Embryonic facial prominence (tissue), 1 donor: Measurements from ENCODE around the gene GRIK3.

ENCODE experiments used
- DNase-seq: peaks from one replicate; pipeline ENCODE4 v3.0.0-alpha.2; 2016; ENCODE audit errors: extremely low spot score

GRIK3 gene

DNA sequence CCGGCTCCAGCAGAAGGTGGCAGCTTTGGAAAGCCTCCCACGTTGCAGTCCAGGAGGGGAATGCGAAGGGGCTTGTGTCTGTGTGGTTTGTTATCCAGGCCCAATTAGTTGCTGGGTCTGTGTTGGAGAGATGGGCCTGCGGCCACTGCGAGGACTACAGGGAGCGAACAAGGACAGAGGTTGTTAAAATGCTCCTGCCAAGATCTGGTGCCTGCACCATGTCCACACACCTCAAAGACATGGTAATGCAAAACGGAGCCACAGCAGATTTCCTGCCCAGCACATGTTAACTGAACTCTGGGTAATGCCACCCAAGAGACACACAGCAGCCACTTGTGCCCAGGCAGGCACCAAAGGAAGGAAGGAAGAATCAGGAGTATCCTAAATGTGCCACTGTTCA, 18.6 kb downstream of the GRIK3 start:
- DNase-seq = no peak

GRCh38 chr1:37012226-37012625, 22.1 kb downstream of the GRIK3 start:
- no peak for DNase-seq

GRCh38 chr1:37010011-37010410, 24.3 kb downstream of the GRIK3 start:
- DNase-seq = no peak

DNA sequence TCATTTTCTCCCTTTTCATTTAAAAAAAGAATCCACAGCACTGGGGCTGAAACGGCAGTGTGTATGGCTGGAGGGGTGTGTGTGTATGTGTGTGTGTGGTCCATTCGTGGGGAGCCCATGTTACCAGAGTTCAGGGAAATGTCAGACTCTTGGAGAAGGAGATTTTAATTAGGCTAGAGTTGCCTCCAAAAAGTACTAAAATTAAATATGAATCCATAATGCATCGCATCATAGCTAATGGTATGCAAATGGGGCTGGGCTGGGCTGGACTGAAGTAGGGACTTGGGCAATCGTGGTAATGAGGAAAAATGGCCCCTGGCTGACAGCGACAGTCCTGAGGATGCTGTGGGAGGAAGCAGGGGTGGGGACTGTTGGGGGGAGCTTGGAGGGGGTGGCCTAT, 24.8 kb downstream of the GRIK3 start:
- no peak for DNase-seq

- no peak for DNase-seq
Measured at GRCh38 chr1:37006132-37006868, 28.0 kb downstream of the GRIK3 start.

- DNase-seq = no peak
Measured at GRCh38 chr1:37002898-37003297, 31.4 kb downstream of the GRIK3 start.

- DNase-seq = no peak
Measured at GRCh38 chr1:37001703-37002102, 32.6 kb downstream of the GRIK3 start.

- no peak for DNase-seq
Measured at GRCh38 chr1:36996106-36996505, 38.2 kb downstream of the GRIK3 start.

- DNase-seq = no peak
Measured at GRCh38 chr1:36994868-36995267, 39.4 kb downstream of the GRIK3 start.

DNA sequence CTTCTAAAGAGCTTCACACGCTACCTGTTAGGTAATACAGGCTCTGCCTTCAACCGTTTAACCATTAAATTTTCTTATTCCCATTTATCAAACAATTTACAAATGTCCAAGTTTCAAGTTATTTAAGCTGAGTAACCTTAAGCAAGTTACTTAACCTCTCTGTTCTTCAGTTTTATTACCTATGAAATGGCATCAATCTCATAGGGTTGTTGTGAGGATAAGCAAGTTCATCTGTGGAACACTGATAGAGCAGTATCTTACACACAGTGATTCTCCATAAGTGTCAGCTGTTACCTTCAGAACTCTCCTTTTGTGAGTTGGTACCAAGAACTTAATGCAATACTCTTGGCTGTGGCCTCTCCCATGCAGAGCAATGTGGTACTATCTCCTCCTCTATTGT, 40.0 kb downstream of the GRIK3 start:
- no peak for DNase-seq

- DNase-seq = no peak
Measured at GRCh38 chr1:36992139-36992943, 42.0 kb downstream of the GRIK3 start.

DNA sequence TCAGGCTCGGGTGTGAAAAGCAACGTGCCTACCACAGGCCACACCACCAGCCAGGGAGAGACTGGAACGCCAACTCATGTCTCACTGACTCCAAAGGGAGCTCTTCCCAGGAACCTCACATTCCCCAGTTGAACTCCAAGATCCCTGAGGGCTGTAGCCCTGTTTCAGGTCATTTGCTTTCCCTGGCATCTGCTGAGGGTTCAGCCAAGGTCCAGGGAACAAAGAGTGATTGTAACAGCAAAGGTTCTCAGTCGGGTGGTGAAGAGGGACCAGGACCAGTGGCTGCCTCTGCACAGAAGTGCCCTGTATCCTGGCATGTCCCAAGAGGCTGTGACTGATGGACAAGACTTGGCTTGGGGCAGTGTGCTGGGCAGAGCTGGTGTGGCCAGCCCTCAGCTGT, 42.8 kb downstream of the GRIK3 start:
- no peak for DNase-seq

- DNase-seq = no peak
Measured at GRCh38 chr1:36990928-36991327, 43.4 kb downstream of the GRIK3 start.

DNA sequence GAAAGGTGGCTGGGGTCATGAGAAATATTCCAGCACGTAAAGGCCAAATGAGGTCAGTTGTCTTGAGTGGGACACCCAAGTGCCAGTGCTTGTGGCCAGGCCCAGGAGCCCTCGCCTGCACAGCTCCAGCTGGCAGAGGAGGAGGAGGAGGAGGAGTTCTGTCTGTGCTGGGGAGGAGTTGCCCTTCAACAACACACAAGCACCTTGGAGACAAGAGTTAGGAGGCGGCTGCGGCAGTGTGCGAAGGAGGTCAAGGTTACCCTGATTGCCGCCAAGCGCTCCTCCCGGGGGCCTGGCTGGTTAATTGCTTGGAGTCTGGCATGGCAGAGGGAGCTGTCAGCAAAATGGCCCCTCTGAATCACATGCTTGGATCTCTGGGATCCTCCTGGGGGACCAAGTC, 45.1 kb downstream of the GRIK3 start:
- DNase-seq = no peak

DNA sequence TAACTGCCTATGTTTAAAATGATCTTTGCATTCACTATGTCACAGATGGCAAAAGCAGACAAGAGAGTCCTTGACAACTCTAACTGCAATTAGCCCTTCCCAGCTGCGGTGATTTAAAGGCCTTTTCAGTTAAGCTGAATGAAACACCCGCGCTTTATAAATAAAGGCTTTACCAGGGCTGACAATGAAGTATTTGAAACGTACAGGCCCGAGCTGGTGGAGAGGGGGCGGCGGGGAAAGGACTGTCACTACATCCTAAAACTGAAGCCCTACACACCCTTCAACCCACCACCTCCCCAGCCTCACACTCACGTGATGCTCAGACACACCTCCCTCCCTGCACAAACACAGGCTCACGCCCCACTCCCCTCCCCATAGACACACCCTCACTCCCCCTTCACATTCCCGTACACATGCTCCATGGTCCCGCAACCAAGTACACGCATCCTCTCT, 45.5 kb downstream of the GRIK3 start:
- no peak for DNase-seq

GRCh38 chr1:36988321-36988720, 46.0 kb downstream of the GRIK3 start:
- no peak for DNase-seq

DNA sequence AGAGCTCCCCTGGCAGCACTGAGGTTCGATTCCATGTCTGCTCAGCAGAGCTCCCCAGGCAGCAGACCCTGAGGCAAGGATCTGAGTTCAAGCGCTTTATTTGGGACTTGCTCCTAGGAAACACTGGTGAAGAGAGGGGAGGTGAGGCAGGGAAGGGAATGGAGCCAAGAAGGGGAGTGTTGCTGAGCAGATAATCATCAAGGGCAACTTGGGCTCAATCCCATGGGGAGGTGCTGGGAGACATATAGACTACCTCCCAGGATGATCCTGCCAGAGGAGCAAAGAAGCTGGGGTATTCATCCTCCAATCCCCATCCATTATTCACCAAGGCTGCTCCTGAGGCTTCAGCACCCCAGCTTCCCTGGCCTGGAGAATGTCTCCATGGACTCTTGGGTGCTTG, 47.0 kb downstream of the GRIK3 start:
- DNase-seq = no peak

DNA sequence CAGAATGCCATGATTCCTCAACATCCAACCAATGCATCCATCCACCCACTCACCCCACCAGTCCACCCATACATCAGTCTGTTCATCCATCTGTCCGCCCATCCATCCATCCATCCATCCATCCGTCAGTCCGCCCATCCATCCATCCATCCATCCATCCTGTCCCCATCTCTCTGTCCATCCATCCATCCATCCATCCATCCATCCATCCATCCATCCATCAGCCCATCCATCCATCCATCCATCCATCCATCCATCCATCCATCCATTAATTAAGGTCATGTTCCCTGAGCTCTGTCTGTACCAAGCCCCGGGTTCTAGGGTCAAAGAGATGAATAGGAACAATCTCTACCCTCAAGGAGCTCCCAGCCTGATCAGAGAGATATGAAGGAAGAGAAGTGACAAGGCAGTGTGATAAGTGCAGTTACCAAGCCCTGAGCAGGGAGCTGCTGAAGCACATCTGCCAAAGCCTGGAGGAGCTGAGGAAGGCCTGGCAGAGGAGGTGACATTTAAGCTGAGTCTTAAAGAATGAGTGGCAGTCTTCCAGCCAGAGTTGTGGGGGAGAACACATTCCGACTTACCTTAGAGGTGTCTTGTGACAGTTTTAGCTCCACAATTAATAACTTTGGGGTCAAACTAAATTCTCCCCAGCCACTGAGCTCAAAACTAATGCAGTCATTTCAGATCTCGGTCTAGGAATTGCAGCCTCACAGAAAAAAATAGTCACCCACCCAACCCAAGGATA, 47.9 kb downstream of the GRIK3 start:
- no peak for DNase-seq

DNA sequence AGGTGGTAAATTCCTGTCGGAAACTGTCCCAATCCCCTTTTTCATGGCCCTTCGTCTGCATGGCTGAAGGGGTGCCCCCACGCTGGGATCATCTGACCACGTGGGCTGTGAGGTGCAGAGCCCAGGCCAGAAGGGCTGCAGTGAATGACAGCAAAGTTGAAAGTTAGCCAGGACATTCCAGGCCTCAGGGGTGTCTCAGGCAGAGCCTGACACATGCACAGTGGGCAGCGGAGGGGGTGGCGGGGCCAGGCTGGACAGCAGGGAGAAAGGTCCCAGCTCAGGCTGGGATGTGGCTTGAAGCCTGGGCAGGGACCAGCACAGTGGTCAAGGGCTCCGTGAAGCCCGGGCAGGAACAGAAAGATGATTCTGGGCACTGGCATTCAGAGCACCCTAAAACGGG, 49.6 kb downstream of the GRIK3 start:
- no peak for DNase-seq

- DNase-seq = no peak
Measured at GRCh38 chr1:36984026-36984425, 50.3 kb downstream of the GRIK3 start.

GRCh38 chr1:36982709-36983108, 51.6 kb downstream of the GRIK3 start:
- no peak for DNase-seq

DNA sequence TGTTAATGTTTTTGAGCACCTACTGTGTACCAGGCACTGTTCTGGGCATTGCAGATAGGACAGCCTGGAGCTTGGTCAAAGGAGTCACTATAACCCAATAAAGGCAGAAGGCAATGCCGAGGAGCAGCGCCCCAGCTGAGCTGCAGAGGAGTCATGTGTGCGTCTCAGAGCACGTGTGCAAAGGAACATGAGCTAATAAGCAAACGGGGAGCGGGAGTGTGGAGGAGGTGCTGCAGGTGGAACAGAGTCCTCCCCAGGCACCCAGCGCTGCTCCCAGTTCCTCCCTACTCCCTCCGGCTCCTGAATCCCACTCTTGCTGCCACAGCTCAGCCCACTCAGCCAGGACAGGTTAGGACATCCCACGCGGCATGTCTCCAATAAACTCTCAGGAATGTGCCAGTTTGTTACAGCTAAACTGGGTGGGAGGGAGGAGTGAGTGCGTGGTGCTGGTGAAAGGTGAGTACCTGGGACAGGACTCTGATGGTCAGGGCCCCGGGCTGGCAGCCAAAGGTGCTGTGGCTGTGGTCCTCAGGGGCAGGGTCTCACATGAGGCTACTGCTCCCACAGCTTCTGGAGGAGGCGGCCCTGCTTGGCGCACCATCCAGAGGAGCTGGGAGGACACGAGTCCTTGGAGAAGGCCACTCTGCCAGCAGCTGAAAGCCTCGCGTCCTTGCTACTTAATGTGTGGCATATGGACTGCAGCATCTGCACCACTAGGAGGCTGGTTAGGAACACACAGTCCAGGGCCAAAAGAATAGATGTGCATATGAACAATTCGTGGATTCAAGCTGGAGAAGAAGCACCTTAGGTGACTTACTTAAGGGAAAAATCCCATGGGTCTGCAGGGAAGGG, 52.3 kb downstream of the GRIK3 start:
- DNase-seq = no peak
